HG03442 (cell line): Measurements from ENCODE around the gene GNA14.
"Not testable (repeated sequence)": the region's sequence is repeated elsewhere in the genome, so short reads cannot be mapped to it uniquely, and the experiment has no call there.

ENCODE experiments used
- ATAC-seq: cut with Tn5 transposase; IDR thresholded peaks from one replicate; pipeline ENCODE4 v1.9.1; 2021; ENCODE audit warnings: mild to moderate bottlenecking, moderate library complexity; ENCODE audit not compliant: unreplicated experiment

GNA14 gene

DNA sequence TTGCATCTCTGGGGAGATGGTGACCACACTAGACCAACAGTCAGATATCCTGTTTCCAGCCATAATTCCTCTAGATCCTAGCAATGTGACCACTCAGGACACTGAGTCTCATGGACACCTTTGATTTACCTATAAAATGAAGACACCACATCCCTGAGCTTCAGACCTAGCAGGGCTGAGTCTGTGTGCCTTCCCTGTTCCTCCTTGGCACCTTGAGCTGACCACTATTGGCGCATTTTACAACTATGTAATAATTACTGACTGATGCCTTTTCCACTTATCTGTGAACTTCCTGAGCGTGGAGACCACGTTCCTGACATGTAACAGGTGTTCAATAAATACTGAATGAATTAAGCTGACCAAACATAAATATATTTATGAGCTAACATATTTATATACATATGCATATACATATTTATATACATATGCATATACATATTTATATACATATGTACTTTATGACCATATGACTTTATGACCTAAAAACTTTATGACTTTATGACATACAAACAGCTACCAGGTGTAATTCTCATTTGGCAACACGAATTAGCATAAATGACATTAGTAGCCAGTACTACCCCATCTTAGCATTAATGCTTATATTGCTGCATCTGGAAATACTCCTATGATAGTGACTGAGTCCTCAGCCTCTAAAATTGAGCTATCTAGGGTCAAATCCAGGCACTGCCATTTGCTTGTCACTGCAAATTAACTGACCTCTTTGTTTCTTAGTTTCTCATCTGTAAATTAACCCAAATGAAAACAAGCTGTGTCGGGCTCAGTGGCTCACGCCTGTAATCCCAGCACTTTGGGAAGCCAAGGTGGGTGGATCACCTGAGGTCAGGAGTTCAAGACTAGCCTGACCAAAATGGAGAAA is 150.6 kb downstream of the GNA14 start:
- no peak for ATAC-seq

DNA sequence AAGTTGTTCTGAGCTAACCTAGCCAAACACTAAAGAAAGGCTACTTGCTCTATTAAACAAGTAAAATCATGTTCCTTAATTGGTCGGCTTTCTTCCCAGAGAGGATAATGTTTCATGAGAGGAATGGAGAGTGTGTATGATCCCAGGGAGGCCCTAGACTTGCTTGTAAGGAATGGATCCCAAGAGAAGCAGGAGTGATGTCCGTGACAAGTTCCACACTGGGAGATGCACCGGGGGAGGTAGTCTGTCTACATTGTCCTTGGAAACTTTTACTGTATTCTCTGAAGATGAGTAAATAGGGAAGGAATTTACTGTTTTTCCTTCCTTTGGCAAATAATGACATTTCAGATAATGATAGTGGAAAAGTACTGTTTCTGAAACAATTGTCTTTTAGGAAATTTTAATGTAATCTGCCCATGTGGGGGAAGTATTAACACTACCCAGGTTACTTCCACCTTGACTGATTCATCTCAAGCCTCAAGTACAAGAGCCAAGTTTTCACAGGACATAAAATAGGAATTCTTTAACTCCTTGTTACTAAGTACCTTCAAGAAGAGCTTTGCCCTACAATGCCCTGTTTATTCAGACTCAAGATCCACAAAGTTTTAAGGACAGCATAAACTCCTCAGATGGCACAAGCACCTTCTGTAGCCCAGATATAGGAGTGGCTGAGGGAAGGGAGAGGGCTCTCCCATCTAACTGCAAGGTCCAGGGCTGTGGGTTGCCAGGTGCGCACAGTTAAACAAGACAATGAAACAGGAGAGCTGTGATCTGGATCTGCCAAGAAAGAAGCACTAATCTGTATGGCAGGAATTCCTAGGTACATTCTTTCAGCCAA is 152.1 kb downstream of the GNA14 start:
- ATAC-seq: no peak

DNA sequence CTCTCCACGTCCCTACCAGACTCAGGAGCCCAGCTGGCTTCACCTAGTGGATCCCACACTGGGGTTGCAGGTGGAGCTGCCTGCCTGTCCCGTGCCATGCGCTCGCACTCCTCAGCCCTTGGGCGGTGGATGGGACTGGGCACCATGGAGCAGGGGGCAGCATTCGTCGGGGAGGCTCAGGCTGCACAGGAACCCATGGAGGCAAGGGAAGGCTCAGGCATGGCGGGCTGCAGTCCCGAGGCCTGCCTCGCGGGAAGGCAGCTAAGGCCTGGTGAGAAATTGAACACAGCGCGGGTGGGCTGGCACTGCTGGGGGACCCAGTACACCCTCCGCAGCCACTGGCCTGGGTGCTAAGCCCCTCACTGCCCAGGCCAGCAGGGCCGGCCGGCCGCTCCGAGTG is 157.8 kb downstream of the GNA14 start:
- ATAC-seq: not testable (repeated sequence)

DNA sequence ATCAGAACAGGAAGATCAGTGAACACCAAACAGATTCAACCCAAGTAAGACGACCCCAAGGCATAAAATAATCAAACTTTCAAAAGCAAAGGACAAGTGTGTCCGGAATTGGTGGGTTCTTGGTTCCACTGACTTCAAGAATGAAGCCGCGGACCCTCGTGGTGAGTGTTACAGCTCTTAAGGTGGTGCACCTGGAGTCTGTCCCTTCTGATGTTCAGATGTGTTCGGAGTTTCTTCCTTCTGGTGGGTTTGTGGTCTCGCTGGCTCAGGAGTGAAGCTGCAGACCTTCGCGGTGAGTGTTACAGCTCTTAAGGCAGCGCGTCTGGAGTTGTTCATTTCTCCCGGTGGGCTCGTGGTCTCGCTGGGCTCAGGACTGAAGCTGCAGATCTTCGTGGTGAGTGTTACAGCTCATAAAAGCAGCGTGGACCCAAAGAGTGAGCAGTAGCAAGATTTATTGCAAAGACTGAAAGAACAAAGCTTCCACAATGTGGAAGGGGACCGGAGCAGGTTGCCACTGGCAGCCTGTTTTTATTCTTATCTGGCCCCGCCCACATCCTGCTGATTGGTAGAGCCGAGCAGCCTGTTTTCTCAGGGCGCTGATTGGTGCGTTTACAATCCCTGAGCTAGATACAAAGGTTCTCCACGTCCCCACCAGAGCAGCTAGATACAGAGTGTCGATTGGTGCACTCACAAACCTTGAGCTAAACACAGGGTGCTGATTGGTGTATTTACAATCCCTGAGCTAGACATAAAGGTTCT is 158.5 kb downstream of the GNA14 start:
- ATAC-seq: not testable (repeated sequence)

DNA sequence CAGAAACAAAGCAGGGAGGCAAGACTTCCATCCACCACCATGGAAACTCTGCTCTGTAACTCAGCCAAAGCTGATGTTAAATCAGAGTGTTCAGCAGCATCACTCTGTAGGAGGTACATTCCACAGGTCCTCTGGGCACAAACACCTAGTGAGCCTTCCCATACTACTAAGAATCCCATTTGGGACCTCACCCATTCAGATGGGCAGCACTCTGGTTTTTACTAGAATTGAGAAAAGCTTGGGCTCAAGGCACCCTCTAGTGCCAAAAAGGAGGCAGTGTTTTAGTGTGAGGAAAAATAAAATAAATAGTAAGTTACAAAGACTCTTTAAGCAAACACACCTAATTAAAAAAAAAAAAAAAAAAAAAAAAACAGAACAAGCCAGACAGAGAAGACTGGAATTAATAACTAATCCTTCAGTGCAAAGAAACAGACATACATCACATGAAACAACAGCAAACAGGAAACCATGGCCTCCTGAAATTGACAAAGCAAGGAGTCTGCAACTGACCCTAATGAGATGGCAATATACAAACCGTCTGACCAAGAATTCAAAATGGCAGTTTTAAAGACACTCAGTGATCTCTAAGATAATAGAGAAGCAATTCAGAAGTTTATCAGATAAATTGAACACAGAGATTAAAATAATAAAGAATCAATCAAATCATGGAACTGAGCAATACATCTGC is 159.5 kb downstream of the GNA14 start:
- no peak for ATAC-seq

DNA sequence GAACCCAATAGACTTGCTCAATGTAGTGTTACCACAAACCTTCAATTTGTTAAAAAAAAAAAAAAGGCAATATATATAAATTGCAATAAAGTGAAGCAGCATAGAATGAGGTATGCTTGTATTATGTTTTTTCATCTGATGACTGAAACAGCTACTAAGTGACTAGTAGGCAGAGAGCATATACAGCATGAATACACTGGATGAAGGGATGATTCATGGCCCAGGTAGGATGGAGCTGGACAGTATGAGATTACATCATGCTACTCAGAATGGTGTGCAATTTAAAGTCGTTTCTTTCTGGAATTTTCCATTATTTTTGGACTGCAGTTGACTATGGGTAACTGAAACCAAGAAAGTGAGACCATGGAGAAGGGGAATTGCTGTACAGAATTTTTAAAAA is 161.2 kb downstream of the GNA14 start:
- no peak for ATAC-seq

DNA sequence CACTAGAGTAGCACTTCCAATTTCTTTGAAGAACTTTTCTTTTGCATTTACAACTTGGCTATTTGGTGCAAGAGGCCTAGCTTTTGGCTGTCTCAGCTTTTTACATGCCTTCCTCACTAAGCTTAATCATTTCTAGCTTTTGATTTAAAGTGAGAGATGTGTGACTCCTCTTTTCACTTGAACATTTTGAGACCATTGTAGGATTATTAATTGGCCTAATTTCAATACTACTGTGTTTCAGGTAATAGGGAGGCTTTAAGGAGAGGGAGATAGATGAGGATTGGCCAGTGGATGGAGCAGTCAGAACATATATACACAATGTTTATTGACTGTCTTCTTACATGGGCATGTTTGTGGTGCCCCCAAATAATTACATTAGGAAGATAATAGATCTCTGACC is 161.7 kb downstream of the GNA14 start:
- ATAC-seq: no peak

DNA sequence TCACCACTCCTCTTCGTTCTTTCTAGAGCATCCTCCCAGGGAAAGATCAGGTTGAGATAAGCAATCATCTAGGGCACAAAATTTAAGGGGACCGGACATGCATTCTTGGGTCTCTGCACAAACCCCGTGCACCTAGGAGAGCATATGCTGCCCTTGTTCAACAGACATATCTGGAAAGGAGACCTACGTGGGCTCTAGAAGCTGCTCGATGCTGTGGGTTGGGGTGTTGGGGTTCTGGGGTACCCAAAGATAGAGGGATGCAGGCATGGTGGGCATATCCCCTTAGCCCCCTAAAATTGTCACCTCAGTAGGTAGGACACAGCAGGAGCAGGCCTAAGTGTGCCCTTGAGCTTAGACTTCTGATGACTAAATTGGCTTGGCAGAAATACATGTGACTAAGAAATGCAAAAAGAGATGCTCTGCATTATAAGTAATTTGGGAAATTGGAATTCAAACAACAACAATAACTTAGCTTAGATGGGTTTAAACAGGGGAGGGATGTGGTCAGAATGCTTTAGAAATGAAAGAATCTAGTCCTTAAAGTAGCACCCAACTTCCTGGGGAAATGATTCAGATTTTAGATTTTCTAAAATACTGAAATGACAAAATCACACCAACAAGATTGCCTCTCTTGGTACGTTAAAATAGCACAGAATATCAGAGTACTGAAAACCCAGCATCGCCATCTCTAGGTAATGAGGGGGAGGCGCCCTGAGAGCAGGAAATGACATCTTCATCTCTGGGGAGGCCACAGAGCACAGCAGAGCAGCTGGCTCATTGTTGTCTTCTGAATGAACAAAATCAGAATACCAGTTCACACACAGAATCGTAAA is 172.3 kb downstream of the GNA14 start:
- ATAC-seq: peak; percentile 100

DNA sequence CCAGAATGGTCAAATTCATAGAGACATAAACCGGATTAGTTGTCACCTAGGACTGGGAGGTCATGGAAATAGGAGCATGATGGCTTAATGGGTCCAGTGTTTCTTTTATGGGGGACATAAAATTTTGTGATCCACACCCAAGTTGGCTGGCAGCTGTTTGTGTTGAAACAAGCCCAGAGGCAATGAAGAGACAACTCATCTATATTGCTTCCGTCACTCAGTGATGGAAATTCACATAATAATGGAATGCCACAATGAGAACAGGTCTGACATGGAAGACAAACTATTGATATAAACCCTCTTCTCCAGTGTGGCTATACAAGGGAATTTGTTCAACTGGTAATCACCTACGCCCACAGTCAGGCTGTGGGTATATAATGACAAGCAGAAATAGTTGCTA is 173.2 kb downstream of the GNA14 start:
- no peak for ATAC-seq

DNA sequence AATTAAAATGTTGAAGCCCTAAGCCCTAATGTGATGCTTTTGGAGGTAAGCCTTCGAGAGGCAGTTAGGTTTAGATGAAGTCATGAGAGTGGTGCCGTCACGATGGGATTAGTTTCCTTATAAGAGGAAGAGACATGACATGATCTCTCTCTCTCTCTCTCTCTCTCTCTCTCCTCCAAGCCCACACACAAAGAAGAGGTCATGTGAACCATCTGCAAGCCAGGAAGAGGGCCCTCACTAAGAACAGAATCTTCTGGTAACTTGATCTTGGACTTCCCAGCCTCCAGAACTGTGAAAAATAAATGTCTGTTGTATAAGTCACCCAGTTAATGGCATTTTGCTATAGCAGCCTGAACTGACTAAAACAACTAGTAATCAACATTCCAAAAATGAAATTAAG is 175.5 kb downstream of the GNA14 start:
- ATAC-seq: no peak

DNA sequence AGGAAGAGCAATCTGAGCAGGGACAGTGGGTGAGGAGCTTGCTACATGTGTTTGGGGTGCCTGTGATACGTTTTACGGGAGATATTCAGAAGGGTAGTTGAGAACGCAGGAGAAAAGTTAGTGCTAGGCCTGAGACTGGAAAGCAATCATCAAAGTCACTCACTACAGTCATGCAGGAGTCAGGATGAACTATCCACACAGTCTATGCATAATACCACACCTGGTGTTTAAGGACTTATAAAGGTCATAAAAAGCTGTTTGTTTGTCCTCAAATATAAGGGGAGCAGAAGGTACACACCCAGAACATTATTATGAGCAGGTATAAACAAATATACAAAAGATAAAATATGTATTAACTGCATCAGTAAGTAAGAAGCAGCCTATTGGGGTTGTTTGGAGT is 176.6 kb downstream of the GNA14 start:
- ATAC-seq: no peak

DNA sequence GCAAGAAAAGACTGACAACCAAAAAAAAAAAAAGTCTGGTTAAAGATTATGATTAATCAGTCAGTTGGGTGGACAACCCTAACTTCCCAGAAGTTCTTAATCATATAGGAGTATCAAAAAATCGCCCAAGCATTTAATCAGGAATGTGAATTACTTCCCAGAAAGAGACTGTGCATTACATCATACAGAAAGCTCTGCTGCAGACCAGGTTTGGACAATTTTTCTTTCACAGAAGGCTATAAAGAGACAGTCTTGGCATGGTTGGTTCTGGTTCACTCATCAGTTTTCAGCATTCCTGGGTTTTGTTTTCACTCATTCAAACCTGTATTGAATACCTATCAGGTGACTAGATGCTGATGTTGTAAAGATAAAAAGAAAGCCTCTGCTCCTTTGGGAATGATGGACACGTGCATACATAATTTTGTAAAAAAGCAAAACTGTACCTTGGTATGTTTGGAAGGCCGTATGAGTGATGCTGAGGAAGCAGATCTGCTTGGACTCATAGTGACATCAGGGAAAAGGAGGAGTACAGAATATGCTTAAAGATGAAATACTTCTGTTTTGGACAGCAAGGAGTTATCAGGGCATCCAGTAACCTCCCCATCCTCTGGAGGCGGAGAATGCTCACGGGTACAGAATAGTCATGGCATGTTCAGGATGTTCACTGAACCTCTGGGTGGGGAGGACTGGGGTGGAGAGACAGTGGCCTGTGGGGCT is 178.4 kb downstream of the GNA14 start:
- no peak for ATAC-seq

DNA sequence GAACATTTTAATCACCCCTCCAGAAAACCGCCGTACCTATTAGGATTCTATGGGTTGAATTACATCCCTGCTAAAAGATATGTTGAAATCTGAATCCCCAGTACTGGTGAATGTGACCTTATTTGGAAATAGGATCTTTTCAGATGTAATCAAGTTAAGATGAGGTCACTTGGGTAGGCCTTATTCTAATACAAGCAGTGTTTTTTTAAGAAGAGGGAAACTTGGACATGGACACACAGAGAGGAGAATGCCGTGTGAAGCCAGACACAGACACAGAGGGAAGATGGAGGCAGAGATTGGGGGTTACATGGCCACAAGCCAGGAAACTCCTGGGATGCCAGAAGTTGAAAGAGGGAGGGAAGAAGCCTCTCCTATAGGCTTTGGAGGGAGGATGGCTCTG is 183.5 kb downstream of the GNA14 start:
- ATAC-seq: no peak

DNA sequence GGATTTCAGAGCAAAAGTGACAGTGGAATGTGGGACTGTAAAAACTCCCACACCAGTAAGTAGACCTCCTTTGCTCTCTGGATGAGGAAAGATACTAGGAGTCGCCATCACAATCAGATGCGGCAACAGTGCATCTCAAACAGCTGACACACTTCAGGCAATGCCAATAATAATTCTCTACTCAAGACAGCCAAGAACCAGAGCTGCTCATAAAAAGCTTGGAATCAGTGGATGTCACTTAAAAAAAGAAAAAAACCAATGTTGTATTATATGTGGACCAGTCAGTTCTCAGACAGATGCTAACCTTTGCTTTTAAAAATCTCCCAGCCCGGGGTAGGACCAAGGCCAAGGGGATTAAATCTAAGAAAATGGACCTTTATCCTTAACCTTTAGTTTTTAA is 185.0 kb downstream of the GNA14 start:
- ATAC-seq: no peak

DNA sequence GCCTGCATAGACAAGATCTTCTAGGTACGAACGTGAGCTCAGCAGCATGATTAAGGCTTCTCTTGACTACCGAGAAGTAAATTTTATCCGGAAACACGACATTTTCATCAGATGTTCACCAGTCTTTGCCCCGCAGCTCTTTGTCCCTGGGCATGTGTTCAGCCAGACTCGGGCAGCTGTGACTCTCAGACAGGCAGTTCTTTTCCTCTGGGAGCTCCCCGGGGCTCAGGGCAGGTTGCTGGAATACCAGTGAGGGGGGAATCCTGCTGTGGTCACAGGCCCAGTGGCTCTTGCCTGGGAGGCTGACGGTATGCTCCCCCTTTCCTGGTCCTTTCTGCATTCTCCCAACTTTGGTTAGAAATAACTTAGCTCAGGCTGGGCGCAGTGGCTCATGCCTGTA is 186.1 kb downstream of the GNA14 start:
- ATAC-seq: no peak

DNA sequence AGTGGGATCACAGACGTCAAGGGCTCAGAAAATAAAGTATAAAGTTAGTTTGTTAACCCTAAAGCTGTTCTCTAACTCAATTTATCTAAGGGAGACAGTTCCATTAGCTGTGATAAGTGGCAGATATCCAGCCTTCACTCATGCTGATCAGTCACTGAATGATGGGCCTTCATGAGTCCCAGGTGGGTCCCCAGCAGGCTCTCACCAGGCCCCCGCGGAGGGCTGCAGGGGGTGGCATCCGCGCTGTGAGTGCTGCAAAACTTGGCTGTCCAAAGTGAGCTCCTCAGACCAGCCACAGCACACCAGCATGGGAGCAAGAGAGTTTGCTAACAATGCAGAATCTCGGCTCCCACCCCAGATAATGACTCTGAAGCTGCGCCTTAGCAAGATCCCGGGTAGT is 187.2 kb downstream of the GNA14 start:
- no peak for ATAC-seq

DNA sequence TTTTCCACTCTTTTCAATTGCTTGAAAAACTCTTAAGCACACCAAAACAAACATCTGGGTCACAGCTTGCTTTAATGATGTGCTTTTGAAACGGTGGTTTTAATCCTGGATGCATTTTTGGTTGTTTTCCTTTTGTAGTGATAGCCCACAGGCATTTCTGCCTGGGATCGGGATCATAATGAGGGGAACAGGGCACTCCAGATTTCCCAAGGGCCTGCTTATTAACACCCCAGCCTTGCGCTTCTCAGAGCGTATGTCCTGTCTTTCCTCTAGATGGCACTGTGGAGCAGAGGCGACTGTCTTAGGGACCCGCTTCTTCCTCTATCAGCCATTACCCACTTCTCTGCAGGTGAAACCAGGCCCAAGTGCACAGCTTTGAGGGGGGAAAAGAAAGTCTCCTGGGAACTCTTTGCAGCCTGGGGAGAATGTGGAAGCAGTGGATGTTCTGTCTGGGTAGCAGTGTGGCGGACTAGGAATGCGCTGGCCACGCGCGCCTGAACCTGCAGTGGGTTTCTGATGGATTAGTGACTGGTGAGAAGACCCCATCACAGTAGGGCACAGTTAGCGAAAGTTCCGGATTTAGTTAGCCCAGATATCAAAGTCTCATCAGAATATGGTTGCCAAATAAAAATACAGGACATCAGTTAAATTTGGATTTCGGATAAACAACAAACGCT is 190.1 kb downstream of the GNA14 start:
- peak; percentile 78 for ATAC-seq

DNA sequence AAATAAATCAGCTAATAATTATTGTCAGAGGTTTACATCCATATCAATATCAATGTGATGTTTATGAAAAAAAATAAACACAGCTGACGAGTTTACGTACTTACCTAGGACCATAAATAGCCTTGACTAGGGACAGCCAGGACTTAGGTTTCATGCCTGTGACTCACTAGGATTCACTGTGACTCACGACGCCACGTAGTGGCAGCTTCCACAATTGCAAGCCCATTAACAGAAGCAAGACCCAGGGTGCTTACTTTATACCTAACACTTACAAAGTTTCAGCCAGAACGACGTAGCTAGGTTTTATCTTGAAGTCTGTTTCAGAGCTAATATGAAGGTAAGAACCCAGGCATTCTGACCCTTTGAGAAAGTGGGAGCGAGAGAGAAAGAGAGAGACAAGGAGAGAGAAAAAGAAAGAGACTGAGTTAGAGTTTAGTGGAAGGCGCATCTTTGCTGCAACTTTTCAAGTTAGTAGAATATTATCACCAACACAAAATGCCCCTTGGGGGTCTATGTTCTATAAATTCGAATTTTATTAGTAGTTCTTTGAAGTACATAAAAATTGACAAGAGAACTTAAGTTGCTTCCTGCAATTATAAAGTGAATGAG is 191.2 kb downstream of the GNA14 start:
- ATAC-seq: peak; percentile 68
